ENCODE results near the gene AK5.

Gene AK5

DNA sequence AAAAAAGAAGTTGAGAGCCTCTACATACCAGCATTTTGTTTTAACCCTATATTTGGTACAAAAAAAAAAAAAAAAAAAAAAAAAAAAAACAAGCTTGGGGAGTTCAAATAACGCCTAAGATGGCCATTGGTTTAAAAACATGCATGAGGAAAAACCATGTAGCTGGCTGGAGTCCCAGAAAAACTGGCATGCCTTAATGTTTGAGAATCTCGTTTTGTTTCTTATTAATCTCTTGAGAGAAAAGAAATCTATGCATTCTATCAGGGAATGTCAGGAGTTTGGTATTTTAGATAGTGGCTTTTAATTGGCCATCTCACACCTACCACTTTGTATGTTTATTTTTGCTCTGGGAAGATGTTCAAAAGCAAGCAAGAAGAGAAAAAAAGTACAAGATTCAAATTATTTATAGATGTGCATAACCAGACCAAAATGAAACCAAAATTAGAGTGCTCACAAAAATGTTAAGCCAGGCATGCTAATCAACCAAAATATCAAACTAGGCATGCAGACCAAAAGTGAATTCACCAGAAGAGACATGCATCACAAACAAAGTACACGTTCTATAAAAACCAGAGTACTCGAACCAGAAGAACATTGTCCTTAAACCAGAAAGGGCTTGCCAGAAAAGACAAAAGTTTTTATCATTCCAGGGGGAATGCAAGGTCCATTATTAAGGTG is 156.6 kb downstream of the AK5 start:
- DNase-seq (ENCODE audit: low read depth): peak; percentile 73

DNA sequence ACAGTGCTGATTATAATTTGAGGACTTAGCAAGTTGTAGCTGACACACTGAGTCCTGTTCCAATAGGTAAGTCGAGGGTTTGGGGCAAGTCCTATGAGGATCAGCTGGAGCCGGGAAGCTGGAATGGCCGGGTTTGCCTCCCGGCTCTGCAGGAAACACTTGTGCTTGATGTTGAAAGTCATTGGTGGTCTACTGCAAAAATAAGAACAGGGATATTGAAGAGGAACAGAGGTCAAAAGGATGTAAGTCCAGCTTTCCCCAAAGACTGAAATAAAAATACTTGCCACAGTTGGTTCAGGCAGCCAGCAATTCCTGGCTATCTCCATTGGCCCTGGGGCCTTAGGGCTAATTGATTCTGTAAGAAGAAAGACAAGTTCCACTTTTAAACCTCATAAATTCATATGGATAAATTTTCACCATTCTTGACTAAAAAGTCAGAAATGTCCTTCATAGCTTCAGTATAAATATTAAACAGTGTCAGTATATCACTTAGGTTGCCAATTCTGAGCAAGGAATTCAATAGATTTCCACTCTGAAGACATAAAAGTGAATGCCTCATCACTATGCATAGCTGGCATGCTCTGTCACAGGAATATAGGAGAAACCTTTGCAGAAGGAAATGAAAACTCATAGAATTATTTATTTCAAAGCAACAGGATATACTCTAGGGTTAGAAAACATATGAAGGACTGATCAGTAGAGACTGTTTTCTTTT is 165.2 kb downstream of the AK5 start:
- no peak for DNase-seq (ENCODE audit: low read depth)

DNA sequence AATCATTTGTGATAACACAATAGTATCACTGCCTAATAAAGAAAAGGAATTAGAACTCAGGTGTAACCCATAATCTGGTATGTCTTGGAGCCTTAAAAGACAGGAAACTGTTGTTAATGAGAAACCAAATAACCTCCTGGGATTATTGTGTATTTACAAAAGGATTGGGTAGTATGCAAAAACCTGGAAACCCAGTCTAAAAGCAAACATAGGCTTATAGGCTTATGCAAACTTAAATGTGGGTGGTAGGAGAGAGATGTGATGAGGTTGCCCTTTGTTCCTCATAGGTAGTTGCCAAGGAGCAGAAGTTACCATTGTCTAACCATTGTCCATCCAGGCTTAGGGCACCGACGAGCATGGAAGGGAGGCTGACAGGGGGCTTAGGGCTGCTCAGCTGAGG is 165.8 kb downstream of the AK5 start:
- DNase-seq (ENCODE audit: low read depth): no peak

DNA sequence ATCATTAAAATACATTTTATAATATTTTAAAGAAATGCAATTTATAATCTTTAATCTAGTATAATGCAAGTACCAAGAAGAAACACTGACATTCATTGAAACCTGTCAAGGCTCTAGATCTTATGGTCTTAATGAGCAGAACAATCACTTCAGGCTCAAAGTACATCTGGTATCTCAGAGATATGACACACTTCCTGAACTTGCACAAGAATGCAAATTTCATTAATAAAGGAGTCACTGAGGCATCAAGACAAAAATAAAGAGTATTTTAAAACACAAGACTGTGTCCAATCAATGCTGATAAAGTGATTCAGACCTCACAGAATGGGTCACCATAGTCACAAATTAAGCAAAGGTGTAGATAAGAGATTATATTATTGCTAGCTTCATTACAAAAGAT is 178.1 kb downstream of the AK5 start:
- no peak for DNase-seq (ENCODE audit: low read depth)

DNA sequence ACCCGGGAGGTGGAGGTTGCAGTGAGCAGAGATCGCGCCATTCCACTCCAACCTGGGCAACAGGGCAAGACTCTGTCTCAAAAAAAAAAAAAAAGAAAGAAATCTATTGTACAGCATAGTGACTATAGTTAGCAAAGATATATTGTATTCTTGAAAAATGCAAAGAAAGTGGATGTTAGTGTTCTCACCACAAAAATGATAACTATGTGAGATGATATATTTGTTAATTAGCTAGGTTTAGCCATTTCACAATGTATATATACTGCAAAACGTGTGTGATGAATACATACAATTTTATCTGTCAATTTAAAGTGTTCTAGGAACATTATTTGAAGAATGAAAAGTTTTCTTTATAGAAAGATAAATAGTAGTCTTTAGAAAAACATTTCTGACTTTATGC is 179.9 kb downstream of the AK5 start:
- no peak for DNase-seq (ENCODE audit: low read depth)

DNA sequence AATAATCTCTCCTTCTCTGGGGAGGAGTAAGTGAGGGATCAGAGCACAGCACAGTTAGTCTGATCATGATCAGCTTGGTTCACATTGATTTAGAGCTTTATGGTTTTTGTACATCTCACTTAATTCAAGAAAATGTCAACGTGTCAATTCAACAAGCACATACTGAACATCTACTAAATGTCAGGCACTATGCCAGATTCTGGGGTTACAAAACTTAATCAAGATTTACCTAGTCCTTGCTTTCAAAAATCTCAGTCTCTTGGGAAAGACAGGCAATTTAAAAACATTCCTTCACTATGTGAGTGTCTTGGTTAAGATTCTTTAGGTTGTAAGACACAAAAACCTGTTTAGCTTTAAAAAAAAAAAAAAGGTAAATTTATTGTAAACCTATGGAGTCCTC is 181.4 kb downstream of the AK5 start:
- no peak for DNase-seq (ENCODE audit: low read depth)

DNA sequence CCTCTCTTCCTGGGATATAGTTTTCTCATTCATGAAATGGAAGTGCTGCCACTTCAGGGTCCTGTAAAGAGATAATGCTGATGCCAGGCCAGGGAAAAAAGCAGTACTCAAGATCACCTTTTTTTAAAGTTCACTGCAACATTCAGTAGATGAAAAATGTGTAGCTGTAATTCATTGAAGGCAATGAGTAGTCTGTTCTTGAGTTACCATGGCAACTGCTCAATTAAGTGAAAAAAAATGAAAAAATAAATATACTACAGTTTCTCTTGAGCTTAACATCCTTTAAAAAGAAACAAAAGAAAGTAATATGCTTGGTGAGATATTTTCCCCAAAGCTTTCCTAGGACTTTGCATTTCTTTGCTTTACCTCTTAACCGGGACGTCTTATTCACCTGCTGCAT is 183.3 kb downstream of the AK5 start:
- DNase-seq (ENCODE audit: low read depth): no peak

DNA sequence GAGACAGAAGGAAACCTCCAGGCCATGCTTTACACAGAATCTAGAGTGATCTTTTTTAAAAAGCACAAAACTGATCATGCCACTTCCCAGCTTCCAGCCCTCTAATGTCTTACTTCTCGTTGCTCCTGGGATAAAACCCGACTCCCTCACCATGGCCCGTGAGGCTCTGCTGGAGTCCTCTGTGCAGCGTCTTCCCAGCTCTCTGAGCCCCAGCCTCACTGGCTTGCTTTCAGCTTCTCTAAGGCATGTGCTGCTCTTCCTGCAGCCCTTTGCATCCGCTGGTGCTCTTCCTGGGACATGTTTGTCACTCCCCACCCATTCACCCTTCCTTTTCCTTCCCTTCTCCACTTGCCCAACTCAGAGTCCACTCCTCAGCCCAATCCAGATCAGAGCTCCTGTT is 184.1 kb downstream of the AK5 start:
- DNase-seq (ENCODE audit: low read depth): no peak

DNA sequence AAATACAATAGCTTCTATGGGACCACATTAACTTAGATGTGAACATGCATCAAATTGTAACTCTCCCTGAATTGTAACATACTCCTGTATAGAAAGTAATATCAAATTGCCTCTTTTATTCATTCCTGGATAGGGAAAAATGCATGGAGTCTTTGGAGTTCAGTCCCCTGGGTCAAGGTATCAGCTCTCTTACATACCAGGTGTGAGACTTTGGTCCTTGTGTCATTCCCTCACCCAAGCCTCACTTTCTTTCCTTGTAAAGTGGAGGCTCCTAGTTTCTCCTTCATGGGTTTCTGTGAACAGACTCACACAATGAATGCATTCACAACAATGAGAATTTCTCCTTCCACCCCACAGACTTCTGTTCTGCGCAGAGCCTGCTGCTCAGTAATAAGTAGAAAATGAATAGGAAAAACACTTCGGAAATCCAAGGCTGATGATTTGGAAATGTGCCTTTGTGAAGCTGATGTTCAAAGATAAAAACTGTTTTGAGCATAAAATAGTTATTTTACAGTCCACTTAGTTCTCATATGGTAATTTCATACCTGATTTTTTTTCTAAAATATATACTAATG is 185.3 kb downstream of the AK5 start:
- no peak for DNase-seq (ENCODE audit: low read depth)

DNA sequence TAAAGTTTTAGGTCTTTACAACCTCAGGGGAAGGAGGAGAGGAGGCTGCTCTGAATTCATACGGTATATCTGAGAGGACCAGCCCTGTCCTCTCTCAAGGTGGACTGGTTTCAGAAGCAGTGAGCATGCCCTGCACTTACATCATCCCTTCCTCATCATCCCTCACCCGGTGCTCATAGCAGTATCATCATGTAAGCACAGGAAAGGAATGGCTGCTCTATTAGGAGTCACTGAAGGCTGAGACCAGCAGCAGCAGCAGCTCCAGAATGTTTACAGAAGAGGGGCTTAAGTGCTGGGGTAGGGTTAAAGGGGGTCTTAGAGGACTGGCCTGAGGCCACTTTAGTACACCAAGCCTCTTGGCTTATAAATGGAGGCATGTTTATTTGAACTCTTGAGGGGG is 185.9 kb downstream of the AK5 start:
- no peak for DNase-seq (ENCODE audit: low read depth)

DNA sequence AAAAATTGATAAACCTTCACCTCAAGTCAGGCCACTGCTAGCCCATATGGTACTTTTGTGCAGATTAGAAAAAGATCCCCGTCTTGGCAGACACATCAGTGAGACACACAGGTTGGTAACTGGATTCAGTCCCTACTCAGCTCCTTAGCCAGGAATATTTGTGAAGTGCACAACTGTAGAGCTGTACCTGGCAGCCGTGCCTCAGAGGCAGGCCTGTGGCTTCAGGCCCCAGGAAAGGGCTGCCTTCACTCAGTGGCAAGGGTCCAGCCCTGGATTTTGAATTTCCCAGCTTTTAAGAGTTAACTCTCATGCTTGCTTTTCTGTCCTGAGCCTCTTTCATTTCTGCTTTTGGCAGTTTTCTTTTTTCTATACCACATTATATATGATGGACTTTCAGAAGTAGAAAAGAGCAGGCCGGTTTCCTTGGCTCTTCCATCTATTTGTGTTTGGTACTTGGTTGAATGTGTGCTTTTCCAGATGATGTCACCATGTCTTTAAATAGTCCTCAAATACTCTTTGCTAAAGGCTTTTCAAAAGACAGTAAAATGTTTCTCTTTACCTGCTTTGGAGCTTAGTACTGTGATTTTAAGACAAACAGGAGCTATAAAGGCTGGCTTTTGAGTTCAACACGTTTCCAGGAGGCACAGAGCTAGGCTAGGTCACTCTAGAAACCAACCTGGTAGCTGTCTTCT is 186.6 kb downstream of the AK5 start:
- DNase-seq (ENCODE audit: low read depth): no peak

DNA sequence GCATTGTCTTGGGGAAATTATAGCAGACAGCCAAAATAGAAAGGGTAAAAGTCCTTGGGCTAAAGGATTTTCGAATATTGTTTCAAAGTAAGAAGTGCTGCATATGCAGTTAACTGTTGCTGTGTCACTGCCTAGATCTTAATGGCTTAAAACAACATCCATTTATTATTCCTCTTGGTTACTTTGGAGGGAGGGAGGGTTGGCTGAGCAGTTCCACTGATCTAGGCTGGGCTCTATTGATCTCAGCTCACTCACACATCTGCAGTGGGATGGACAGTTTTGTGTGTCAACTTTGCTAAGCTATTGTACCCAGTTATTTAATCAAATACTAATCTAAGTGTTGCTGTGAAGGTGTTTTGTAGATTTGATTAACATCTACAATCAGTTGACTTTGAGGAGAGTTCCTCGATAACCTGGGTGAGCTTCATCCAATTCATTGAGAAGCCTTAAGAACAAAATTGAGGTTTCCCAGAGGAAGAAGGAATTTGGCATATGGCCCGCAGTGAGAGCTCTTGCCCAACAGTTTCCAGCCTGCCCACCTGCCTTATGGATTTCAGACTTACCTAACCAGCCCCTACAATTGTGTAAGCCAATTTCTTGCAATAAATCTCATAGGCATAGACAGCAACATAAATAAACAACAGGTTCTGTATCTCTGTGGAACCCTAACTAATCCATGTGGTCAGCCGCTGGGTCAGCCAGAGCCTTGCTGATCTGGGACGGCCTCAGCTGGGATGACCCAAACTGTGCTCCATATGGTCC is 187.3 kb downstream of the AK5 start:
- no peak for DNase-seq (ENCODE audit: low read depth)

DNA sequence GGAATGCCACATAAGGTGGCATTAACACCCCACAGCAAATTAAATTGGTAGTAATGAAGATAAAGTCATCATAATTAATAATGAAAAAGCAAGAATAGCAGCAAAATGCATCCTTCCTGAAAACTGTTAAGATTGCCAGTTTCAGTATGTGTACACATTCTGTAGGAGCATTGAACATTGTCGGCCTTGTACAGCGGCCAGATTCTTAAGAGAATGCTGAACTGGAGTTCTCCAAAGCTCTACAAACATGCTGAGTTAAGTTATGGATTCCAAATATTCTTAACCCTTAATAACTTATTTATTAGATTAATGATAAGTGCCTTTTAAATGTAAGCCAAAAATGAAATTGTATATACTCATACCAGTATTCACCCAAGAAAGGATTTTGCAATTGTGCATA is 189.9 kb downstream of the AK5 start:
- DNase-seq (ENCODE audit: low read depth): no peak

DNA sequence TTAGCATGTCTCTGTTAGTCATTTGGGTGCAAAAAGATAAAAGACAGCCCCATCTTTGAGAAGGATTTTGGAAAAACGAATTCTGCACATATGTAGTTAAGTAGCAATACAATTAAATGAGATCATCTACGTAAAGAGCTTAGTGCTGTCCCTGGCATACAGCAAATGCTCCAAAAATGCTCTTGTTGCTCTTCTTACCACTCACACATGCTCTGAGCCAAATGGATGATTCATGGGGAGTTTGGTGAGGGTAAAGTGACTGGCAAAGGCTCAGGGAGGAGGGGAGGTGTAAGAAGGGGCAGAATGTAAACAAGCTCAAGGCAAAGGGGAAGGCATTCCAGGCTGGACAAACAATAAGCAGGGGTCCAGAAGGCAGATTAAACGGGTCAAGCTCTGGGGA is 191.9 kb downstream of the AK5 start:
- peak; percentile 79 for DNase-seq (ENCODE audit: low read depth)

DNA sequence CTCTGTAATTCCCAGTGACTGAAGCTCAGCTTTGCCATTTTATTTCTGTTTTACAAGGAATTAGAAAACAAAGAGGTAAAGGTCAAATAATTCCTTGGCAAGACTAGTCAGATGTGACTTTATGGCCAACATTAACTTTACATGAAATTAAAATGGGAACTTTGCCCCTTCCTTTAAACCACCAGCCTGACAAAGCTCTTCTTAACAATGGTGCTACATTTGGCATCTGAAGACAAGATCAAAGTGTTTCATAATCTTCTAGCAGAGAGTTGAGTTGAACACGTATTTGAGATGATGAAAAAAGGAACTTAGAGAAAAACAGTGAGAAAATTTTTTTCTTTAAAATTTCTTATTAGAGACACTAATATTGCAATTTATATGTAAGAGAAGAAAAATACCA is 193.8 kb downstream of the AK5 start:
- DNase-seq (ENCODE audit: low read depth): no peak

DNA sequence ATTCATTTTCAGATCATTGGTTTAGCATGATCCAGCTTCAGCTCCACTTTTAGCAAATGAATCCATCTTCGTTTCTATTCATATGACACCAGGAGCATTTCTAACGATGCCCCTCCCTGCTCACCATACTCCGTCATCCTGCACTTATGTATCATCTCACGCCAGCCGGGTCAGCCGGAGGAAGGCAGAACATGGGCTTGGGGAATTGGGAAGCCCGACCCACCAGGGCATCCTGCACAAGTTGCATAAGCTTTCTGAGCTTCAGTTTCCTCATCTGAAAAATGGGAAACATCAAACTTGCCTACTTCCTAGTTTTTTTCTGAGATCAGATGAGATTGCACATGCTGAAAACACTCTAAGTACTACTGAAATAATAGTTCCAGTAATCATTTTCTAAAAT is 194.7 kb downstream of the AK5 start:
- DNase-seq (ENCODE audit: low read depth): no peak

DNA sequence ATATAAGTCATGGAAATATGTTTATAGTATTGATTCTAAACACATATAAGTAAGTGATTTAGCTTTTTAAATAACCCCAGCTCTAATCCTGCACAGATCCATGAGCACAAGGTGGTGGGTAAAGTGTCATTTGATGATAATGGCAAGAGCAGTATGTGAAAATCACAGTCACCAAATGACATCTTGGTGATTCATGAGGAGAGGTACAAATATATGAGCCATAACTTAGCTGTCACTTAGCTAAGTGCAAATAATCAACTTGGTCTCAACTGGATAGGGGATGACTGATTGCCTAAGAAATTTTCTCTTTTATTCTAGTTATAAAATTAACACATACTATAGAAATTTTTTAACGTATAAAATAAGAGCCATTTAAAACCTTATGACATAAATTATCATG is 202.5 kb downstream of the AK5 start:
- DNase-seq (ENCODE audit: low read depth): no peak

DNA sequence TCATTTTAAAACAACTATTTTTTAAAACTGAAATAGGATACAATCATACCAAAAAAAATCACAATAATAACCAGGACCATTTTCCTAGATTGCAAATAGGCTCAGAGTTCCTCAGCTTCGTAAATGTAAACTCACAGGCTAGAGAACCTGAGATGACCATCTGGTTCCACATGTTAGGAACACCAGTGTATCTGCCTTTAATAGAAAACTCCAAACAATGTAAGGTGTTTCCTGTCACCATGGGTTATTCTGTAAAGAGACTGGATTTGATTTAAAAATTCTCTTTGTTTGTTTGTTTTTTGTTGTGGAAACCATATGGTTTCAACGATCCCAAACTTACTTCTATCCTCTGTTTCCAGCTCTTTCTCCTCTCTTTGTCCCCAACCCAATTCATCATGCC is 203.1 kb downstream of the AK5 start:
- DNase-seq (ENCODE audit: low read depth): no peak

DNA sequence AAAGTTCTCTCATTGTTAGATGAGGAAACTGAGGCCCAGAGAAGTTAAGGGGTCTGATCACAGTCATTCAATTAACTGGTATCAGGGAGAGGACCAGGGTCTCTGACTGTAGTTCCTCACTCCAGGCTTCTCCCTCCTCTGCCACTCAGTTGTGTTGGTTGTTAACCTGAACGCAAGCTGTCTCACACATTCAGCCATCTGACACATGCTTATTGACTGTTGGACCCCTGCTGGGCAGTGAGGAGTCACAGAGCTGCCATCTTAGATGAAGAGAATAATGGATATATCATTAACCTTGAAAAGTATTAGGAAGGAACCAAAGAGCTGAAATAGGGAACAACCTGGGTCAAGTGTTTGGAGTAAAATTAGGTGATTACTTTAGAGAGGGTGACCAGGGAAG is 205.8 kb downstream of the AK5 start:
- DNase-seq (ENCODE audit: low read depth): no peak

DNA sequence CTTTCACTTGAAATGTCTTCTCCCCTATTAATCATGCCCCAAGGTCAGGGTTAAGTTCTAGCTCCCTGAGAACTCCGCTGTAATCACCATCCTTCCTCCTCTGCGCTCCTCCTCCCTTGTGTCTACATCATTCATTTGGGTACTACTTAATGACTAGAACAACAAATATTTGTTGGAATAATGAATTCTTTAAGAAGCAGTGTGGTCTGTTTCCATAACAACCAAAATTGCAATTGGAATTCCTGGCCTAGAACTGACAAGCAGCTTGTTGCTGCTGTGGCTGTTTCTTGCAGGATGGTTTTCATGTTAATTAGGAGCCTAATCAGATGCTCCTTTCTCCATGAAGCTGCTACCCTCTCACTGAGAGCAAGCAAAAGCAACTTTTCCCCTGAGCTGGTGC is 208.1 kb downstream of the AK5 start:
- DNase-seq (ENCODE audit: low read depth): peak; percentile 63

DNA sequence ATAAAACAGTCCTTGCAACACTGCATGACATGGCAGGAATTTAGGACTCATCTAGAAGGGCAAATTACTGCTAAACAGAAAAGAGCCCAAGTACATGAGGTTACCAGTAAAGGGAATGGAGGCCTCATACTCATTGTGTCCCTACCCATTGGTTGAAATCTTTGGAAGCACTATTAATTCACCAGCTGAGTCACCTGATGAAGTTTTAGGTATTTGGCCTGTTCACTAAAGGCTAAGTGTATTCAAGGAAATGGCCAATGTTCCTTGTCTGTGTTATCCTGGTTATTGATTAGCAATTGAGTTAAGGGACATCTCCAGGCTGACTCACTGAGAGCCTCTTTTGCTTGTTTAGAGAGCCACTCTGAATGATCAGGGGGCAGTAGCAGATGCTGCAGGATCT is 212.2 kb downstream of the AK5 start:
- DNase-seq (ENCODE audit: low read depth): no peak

DNA sequence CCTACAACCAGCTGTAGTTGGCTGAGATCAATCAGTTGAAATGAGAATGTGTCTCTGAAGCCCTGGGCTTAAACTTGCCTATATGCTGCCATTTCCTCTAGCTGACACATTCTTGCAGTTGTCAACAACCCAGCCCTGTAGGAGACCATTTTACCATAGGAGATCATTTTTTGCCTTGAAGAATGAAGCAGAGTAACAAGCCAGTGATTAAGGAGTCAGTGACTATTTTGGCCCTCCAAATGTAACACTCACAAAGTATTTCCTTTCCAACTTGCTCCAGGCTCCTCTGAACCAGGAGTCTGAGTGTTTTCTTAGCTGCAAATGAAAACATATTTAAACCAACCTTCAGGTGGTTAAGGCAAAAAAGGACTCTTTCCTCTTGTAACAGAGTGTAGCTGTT is 217.1 kb downstream of the AK5 start:
- no peak for DNase-seq (ENCODE audit: low read depth)
